T-helper 9 cell (primary cell): ENCODE data around the gene NT5C1B.
"Not testable (repeated sequence)": the region's sequence is repeated elsewhere in the genome, so short reads cannot be mapped to it uniquely, and the experiment has no call there.

ENCODE experiments used
- DNase-seq: peaks from one replicate; pipeline ENCODE4 v3.0.0-alpha.2; 2020
- total RNA-seq, 2 donors: gene quantifications; one replicate each; lab custom pipeline; 2026; lab: John Stamatoyannopoulos, UW

Gene NT5C1B
- total RNA-seq: 0 reads per million in 2 donors

DNA sequence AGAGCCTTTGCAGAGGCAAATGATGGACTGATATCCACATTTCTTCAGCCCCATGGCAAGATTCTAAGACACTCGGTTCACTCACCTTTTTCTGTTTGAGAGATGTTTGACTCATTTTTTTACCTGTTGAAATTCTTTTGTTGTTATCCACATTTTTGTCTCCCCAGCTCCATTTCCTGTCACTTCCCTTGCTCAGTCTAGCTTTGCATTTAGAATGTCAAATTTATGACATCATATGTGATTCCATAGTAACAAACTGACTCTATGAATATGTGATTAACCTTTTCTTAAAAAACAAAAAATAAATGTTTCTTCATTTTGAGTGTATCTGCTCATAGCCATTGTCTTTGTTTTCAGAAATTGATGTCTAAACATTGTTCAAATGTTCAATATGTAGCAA lies at the start of gene NT5C1B:
TSS of gene NT5C1B (minus strand) at position 216 of the 400 bp plus-strand sequence. CDS start at position 115, 101 bp downstream.
- no peak for DNase-seq

GRCh38 chr2:18637196-18637595 lies 47.8 kb upstream of the NT5C1B start:
- no peak for DNase-seq

DNA sequence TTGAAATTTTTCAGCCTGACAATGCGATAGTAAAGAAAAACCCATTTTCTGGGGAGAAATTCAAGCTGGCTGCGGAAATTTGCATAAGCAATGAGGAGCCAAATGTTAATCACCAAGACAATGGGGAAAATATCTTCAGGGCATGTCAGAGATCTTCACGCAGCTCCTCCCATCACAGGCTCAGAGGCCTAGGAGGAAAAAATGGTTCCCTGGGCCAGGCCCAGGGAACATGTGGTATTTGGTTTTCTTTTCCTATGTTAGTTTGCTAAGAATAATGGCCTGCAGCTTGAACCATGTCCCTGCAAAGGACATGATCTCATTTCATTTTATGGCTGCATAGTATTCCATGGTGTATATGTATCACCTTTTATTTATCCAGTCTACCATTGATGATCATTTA lies 43.3 kb upstream of the NT5C1B start:
- not testable (repeated sequence) for DNase-seq

GRCh38 chr2:18630941-18631340 lies 41.6 kb upstream of the NT5C1B start:
- no peak for DNase-seq

- DNase-seq: no peak
Measured at GRCh38 chr2:18630541-18630940, 41.2 kb upstream of the NT5C1B start.

- no peak for DNase-seq
Measured at GRCh38 chr2:18630101-18630500, 40.7 kb upstream of the NT5C1B start.

- no peak for DNase-seq
Measured at GRCh38 chr2:18626958-18627650, 37.7 kb upstream of the NT5C1B start.

- DNase-seq: no peak
Measured at GRCh38 chr2:18626256-18626668, 36.9 kb upstream of the NT5C1B start.

- DNase-seq: no peak
Measured at GRCh38 chr2:18625563-18625962, 36.2 kb upstream of the NT5C1B start.

GRCh38 chr2:18623782-18624181 lies 34.4 kb upstream of the NT5C1B start:
- DNase-seq: no peak

DNA sequence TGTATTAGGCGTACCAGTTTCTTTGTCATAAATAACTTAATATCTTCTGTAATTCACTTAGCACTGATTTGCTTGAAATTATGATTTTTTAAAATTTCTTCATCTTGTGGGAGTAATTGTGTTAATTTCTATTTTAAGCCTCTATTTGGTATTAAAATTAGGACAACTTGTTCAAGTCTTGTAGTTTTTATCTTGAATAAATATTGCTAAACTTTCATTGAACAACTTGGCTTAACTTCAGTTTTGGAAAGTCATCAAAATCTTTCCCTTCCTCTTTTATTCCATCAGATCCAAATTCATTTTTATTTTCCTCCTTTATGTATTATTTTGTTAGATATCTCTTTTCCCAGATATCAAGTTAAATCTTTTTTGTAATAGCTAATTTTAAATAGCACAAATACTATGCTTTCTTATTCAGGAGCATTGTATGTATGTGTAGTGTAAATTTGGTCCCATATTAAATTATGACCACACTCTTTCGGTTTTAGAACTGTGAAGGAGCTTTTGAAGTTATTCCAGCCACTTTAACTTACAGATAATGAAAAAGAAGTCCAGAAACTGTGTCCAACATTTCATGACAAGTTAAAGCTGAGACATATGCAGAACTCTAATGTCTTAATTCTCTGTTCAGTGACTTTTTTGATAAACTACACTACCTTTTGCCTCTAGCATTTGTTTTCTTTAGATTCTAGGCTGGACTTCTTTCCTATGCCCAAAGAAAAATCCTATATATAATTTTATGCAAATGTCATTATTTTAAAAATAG lies 31.7 kb upstream of the NT5C1B start:
- no peak for DNase-seq

DNA sequence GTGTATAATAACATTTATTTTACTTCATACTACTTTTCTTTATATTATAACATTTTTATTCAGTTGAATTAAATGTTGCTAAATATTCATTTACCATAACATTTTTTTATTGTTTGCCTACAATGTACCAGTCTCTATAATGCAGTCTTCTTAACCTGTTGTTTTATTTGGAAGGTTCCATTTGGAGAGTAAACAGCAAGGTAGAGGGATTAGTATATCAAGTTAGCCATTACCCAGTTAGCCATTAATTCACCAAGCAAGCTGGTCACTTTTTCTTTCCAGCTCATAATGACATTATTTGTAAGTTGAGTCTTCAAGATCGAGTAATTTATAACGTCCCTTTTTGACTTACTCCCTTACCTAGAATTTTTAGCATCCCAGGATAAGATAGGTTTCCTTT lies 29.7 kb upstream of the NT5C1B start:
- no peak for DNase-seq

GRCh38 chr2:18614041-18614440 lies 24.7 kb upstream of the NT5C1B start:
- DNase-seq: no peak

DNA sequence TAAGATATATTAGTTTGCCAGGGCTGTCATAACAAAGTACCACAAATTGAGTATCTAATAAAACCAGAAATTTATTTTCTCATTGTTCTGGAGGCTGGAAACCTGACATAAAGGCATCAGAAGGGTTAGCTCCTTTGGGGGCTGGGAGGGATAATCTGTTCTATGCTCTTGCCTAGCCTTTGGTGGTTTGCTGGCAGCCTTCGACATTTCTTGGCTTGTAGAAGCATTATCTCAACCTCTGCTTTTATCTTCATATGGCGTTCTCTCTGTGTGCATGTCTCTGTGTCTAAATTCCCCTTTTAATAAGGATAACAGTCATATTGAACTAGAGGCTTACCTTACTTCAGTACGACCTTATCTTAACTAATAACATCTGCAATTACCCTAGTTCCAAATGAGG lies 22.8 kb upstream of the NT5C1B start:
- no peak for DNase-seq

GRCh38 chr2:18611604-18612003 lies 22.2 kb upstream of the NT5C1B start:
- DNase-seq: no peak

DNA sequence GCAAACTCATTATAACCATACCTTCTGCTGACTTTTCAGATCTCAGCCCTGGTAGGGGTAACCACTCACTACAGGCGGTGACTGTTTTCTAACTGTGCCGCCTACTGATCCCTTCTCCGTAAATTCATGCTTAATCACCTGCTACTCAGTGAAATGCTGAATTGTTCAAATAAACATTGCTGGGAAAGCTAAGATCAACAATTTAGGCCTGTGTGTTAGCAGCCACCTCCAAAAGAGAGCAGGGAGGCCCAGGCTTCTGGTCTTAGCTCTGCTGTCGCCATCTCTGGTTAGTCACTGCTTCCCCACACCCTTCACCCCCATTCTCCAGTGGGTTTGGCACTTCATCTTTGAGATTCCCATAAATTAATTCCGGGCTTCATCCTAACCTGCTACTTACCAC lies 21.8 kb upstream of the NT5C1B start:
- DNase-seq: no peak

GRCh38 chr2:18610651-18611050 lies 21.3 kb upstream of the NT5C1B start:
- no peak for DNase-seq

DNA sequence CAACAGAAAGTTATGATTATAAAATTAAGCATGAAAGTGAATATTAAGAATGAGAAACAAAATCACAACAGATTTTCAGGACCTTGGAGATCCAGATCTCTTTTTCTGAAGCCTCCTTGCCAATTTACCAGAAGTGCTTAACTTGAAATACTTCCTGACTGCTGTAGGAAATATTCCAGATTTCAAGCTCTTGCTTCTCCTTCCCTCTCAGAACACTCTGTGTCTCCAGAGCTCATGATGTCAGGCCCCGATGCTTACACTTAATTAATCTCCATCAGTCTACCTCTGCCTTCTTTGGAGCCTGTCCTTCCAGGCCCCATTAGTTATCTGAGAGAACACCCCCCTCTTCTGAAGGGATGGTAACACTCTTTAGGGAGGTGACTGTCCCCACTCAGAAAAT lies 20.7 kb upstream of the NT5C1B start:
- no peak for DNase-seq

DNA sequence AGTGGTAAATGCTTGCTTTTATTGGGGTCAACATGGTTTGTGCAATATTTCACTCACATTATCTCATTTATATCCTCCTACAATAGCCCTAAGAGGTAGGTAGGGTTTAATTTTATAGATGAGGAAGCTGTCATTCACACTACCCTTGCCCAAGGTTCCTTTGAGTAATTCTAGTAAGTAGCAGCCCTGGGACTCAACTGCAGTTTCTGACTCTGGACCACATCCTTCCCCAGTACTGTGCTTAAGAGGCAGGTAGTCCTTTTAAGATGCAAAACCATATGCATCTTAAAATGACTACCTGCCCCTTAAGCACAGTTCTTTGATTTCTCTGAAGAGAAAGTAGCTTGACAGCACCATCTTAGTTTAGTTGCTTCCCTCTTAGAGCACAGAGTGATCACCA lies 15.7 kb upstream of the NT5C1B start:
- DNase-seq: no peak

DNA sequence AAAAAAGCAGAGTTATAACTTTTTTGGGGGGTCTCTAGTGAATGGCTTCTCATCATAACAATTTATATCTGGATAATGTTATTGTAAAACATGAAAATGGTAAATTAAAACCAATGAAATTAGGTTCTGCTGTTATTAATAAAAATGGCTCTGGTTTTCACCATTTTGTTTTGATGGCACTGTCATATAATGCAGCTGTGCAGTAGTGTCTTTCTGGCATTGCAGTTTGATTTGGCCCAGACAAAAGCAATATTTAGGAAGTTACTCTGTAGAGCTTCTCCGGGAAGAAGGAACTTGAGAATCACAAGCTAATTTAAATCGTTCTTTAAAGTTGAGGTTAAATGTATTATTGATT lies 15.1 kb upstream of the NT5C1B start:
- no peak for DNase-seq

DNA sequence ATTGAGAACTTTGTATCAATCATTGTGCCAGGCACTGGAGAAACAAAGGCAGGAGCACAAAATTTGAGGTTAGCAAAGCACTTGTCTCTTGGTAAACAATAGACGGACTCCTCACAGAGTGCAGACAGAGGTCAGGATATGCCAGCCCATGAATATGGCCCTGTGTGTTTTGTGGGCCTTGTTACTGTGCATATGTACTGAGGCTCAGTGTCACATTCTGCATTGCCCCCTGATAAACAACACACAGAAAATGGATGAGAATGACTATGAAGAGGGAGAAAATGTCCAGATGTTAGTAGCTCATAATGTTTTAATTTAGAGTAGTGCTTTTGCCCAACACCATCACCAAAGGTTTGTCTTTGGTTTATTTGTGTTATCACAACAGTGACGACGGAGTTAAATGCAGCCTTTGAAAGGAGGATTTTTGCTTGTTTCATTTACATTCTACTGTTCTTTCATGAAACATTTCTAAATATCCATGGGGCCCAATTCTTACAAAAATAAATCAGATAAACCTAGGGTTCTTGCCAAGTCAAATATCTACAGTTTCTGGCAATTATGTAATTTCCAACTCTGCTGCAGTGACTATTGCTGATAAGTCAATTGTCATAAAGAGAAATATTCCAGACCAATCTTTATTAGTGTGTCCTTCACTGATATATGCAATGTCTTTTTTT lies 14.6 kb upstream of the NT5C1B start:
- no peak for DNase-seq

- DNase-seq: no peak
Measured at GRCh38 chr2:18602298-18602697, 12.9 kb upstream of the NT5C1B start.

GRCh38 chr2:18600255-18600613 lies 10.9 kb upstream of the NT5C1B start:
- no peak for DNase-seq
